ENCODE measurements around the gene LLGL2.

DNA sequence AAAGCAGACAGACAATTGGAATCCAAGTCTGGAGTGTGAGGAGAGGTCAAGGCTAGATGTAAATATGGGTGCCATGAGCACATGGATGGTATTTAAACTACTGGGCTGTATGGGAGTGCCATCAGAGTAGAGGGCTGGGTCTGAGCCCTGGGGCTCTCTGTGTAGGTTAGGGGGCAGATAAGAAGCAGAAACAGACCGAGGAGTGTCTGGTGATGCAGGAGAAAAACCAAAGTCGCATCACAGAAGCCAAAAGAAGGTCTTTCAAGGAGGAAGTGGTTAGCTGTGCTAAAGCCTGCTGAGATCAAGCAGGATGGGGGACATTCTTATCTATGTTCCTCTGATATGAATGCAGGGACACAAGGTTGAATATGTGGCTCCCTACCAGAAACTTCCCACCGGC, 7.3 kb upstream of the LLGL2 start:
- TF ChIP-seq, protein P1, sequence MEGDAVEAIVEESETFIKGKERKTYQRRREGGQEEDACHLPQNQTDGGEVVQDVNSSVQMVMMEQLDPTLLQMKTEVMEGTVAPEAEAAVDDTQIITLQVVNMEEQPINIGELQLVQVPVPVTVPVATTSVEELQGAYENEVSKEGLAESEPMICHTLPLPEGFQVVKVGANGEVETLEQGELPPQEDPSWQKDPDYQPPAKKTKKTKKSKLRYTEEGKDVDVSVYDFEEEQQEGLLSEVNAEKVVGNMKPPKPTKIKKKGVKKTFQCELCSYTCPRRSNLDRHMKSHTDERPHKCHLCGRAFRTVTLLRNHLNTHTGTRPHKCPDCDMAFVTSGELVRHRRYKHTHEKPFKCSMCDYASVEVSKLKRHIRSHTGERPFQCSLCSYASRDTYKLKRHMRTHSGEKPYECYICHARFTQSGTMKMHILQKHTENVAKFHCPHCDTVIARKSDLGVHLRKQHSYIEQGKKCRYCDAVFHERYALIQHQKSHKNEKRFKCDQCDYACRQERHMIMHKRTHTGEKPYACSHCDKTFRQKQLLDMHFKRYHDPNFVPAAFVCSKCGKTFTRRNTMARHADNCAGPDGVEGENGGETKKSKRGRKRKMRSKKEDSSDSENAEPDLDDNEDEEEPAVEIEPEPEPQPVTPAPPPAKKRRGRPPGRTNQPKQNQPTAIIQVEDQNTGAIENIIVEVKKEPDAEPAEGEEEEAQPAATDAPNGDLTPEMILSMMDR (IDR thresholded peaks at IDR 0.05), result no peak
- TF ChIP-seq POLR2A (IDR thresholded peaks at IDR 0.05), result no peak

Data from upper lobe of left lung (tissue), 4 donors.